Testis (tissue), 5 donors: ENCODE measurements around the gene NEUROD2. TPM values are rescaled to one million over a fixed set of nuclear protein-coding genes. Genes with fewer than 3 reads are reported as not detected.

ENCODE experiments used
- DNase-seq: peaks from one replicate; pipeline ENCODE4 v3.0.0-alpha.2; 2019
- H3K27ac ChIP-seq, 2 donors: fragments of 200-600 bp; sonication (generic); one replicate each; pipeline ENCODE4 v1.5.1; 2019
- H3K27me3 ChIP-seq: fragments of 200-600 bp; sonication (generic); one replicate; pipeline ENCODE4 v1.5.1; 2019
- H3K36me3 ChIP-seq: fragments of 200-600 bp; sonication (generic); one replicate; pipeline ENCODE4 v1.5.1; 2017; ENCODE audit warnings: low read depth; ENCODE audit errors: missing control alignments
- H3K4me1 ChIP-seq: fragments of 200-600 bp; sonication (generic); one replicate; pipeline ENCODE4 v1.5.1; 2019
- H3K4me3 ChIP-seq, 2 donors: fragments of 200-600 bp; sonication (generic); one replicate each; pipeline ENCODE4 v1.5.1; 2017 to 2019
- H3K9me3 ChIP-seq: fragments of 200-600 bp; sonication (generic); one replicate; pipeline ENCODE4 v1.5.1; 2017
- CTCF ChIP-seq, 3 experiments: fragments of 450-650 bp in 2 of 3; fragments of 200-600 bp in 1 of 3; sonication (generic) in 1 of 3; IDR thresholded peaks; one replicate each; pipeline ENCODE4 v1.5.1; 2016 to 2019; ENCODE audit warnings: antibody characterized with exemption in 3 of 3, mild to moderate bottlenecking in 2 of 3, moderate library complexity in 1 of 3
- POLR2A ChIP-seq: fragments of 450-650 bp; IDR thresholded peaks from one replicate; pipeline ENCODE4 v1.6.1; 2017; ENCODE audit warnings: antibody characterized with exemption, mild to moderate bottlenecking, moderate library complexity
- WGBS, 2 donors: methylation state at CpG; one replicate each; pipeline ENCODE4 v1.1.5; 2018; 5-methylcytosine and 5-hydroxymethylcytosine counted together
- intact Hi-C: fragments of 100-400 bp; cut with DNase I; formaldehyde crosslinking; loops from one replicate; pipeline ENCODE4 v1.15.1; 2023; ENCODE audit warnings: low total_unique reads
- long read RNA-seq, 2 donors: transcript quantifications; one replicate each; lab custom pipeline, GENCODE V29; 2026
- polyA plus RNA-seq: library from polyadenylated mRNA; stranded (reverse); fragments of 350-450 nt; fragmentation: Illumina TruSeq; extraction: RNeasy Lipid Tissue Mini Kit (QIAGEN cat#74804); gene quantifications from one replicate; pipeline ENCODE4 v1.2.3, GENCODE V29; 2014; ENCODE audit warnings: low read depth, low replicate concordance; ENCODE audit not compliant: insufficient read depth
- total RNA-seq, 2 donors: library from RNA; depleted of rRNA; stranded (reverse); fragments of >200 nt; gene quantifications; one replicate each; pipeline ENCODE4 v1.2.3, GENCODE V29; 2016

The NEUROD2 gene
- total RNA-seq = under 1 TPM in 1 of 2 donors, not detected in 1; 0.19 TPM
- polyA plus RNA-seq = not detected
- long read RNA-seq, donor 1, full-length matches to known transcripts = 1 of 1 reads
- long read RNA-seq, donor 1, partial matches to known transcripts = 0 of 1 reads
- long read RNA-seq, donor 1, other reads (novel, unspliced or antisense) = 0 of 1 reads
- long read RNA-seq, donor 2, full-length matches to known transcripts = 3 of 3 reads
- long read RNA-seq, donor 2, partial matches to known transcripts = 0 of 3 reads
- long read RNA-seq, donor 2, other reads (novel, unspliced or antisense) = 0 of 3 reads

- DNase-seq = no peak
- no peaks in the 10 kb centered on the region for H3K36me3 ChIP-seq
- no peak within 1 kb of the TSS for H3K4me3 ChIP-seq
- H3K9me3 ChIP-seq = no peaks in the 10 kb centered on the region
- peaks cover 6% of the 10 kb centered on the region for H3K4me1 ChIP-seq
- H3K27ac ChIP-seq = no peak within 1 kb of the TSS
- TF ChIP-seq POLR2A (no peak), CTCF (IDR thresholded peaks at IDR 0.05) (no peak)
- 4 to 6% methylated on average over 16 to 20 of the region's 20 CpGs for WGBS, 2 donors
- peaks cover 5% of the 10 kb centered on the region for H3K27me3 ChIP-seq
- intact Hi-C loops = no loop called here
These were observed at the start of gene NEUROD2 for GRCh38 chr17:39607851-39608130. Gene NEUROD2 (minus strand): TSS chr17:39607920. CDS start chr17:39606599, 1,321 bp downstream.

- Histone ChIP-seq H3K36me3 (no peaks in the 10 kb centered on the region), H3K27me3 (no peaks in the 10 kb centered on the region), H3K27ac (no peak overlapping the region), H3K4me3 (no peak overlapping the region), H3K4me1 (peaks cover 23% of the 10 kb centered on the region), H3K9me3 (no peaks in the 10 kb centered on the region)
- intact Hi-C loops = no loop called here
- WGBS, 2 donors = 96 to 97% methylated on average over 2 of the region's 2 CpGs
- TF ChIP-seq POLR2A (no peak), CTCF (IDR thresholded peaks at IDR 0.05) (no peak)
- no peak for DNase-seq
These were observed 47.4 kb upstream of the NEUROD2 start for GRCh38 chr17:39655105-39655504.

- 67 to 75% methylated on average over 8 to 14 of the region's 14 CpGs for WGBS, 2 donors
- Histone ChIP-seq H3K36me3 (no peaks in the 10 kb centered on the region), H3K9me3 (no peaks in the 10 kb centered on the region), H3K27me3 (no peaks in the 10 kb centered on the region), H3K4me1 (peaks cover 23% of the 10 kb centered on the region), H3K4me3 (no peak overlapping the region), H3K27ac (peak overlapping the region in 1 of 2 donors; percentile 15)
- TF ChIP-seq POLR2A (no peak), CTCF (IDR thresholded peaks at IDR 0.05) (peak in 2 of 3 experiments; percentile 57 to 77)
- intact Hi-C loops = no loop called here
- peak; percentile 80 for DNase-seq
These were observed 46.1 kb upstream of the NEUROD2 start for GRCh38 chr17:39653662-39654331.

- TF ChIP-seq CTCF (IDR thresholded peaks at IDR 0.05) (no peak), POLR2A (no peak)
- H3K9me3 ChIP-seq = no peaks in the 10 kb centered on the region
- intact Hi-C loops = no loop called here
- H3K36me3 ChIP-seq = no peaks in the 10 kb centered on the region
- no peak for DNase-seq
- peak overlapping the region in 1 of 2 donors; percentile 15 for H3K27ac ChIP-seq
- no peaks in the 10 kb centered on the region for H3K27me3 ChIP-seq
- 84 to 100% methylated on average over 1 to 12 of the region's 12 CpGs for WGBS, 2 donors
- no peak overlapping the region for H3K4me3 ChIP-seq
- H3K4me1 ChIP-seq = peaks cover 23% of the 10 kb centered on the region
These were observed 45.6 kb upstream of the NEUROD2 start for GRCh38 chr17:39653316-39653661.
